ENCODE results near the gene GABRP.

- no peak for TF ChIP-seq CTCF (IDR thresholded peaks at IDR 0.05)
- TF ChIP-seq POLR2A (IDR thresholded peaks at IDR 0.05) = no peak
Observed at GRCh38 chr5:170757669-170758068, 25.9 kb upstream of the GABRP start.
